CD4-positive, alpha-beta T cell treated with Interleukin-17A for 4 hours (primary cell): ENCODE data around the gene RMRP.

ENCODE experiments used
- DNase-seq: peaks from one replicate; pipeline ENCODE4 v3.0.0-alpha.2; 2020; ENCODE audit warnings: mixed read lengths

Gene RMRP

DNA sequence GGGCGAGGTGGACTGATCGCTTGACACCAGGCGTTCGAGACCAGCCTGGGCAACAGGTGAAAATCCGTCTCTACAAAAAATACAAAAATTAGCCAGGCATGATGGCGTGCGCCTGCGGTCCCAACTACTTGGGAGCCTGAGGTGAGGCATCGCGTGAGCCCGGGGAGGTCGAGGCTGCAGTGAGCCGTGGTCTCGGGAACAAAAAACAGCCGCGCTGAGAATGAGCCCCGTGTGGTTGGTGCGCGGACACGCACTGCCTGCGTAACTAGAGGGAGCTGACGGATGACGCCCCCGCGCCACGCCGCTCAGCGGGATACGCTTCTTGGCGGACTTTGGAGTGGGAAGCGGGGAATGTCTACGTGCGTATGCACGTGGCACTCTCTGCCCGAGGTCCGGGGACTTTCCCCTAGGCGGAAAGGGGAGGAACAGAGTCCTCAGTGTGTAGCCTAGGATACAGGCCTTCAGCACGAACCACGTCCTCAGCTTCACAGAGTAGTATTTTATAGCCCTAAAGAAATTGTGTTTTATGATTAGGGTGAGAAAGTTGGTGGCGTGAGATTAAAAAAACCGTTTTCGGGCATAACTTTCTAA lies at the start of gene RMRP:
Gene RMRP, minus strand, starts transcription at position 474 of the 591 bp plus-strand sequence.
- DNase-seq: peak; percentile 85

DNA sequence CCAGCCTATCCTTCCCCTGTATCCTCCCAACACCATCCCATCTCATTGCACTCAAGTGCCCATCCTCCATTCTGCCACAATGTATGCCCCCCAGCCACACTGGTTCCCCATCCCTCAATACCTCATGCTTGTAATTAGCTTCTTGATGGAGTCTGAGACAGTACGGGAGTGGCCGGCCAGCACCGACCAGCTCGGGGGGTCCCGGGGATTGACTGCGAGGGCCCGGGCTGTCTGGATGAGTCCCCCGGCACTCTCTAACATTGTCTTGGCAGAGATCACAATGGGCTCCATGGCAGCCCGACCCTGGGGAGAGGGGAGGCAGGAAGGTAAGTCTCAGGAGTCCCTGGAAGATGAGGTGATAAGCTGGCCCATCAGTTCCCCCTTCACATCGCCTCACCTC lies 49.1 kb upstream of the RMRP start:
- no peak for DNase-seq

DNA sequence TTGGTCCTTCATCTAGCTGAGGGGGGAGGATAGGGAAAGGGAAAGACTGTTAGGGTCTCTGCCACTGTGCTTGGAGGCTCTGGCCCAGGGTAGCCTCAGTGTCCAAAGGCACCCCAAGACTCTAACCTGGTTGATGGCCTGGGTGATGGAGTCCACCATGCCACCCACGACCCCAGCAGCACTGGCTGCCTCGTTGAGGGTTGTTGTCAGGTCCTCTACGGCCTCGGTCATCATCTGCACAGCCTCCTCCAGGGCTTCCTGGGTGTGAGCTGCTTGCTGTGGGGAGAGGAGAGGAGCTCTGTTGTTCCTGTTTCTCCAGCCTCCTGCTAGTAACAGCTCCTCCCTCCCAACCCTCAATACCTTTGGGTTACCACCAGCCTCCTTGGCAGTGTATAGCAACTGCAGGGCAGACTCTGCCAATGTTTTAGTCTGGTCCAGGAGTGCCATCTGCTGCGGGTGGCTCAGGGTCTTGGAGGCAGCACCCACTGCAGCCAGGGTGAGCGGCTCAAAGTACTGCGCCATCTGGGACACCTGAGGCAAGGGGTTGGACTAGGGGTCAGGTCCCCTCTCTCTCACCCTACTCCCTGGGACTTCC lies 48.1 kb upstream of the RMRP start:
- DNase-seq: no peak

DNA sequence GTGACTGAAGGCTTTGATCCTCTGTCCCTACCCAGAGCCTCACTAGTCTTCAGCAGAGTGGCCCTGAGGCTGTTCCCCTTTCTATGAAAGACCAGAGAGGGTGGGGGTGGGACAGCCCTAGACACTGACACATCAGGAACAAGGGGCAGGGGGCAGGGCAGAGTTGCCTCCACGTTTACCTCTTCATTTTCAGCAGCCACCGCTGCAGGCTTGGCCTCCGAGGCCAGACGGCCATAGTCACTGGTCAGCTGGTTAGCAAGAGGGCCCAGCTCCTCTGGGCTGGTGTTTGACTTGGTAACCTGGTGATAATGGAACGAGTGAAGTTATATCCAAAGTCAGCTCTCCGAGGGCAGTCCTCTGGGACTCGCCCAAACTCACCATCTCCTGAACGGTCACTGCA lies 47.6 kb upstream of the RMRP start:
- DNase-seq: no peak

DNA sequence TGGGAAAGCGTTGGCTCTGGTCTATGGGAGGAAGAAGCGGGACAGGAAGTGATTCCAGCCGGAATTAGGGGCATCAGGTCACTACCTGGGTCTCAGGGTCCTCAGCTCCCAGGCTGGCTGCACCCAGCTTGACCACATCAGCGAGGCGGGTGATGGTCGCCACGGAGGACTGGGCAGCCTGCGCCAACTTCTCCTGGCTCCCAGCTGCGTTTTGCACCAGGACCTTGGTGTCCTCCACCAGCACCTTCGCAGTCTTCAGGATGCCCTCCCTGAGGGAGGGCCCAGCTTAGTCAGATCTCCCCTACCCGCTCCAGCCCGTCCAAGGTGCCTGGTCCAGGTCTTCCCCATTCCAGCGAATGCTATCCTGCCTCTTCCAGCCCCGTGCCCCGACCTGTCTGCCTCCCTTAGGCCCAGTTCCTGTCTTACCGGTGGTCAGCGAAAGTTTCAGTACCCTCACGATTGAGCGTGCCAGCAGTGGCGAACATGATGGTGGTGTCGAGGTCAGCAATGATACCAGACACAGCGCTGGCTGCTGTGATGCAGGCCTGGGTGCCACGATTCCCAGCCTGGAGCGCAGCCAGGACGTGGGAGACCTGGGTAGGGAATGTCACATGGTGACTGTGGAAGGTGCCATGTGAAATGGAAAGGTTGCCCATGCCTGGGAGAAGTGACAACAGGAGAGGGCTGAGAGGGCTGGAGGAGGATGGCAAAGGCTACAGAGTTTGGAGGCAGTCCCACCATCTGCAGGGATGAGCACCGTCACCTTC lies 46.3 kb upstream of the RMRP start:
- DNase-seq: no peak

DNA sequence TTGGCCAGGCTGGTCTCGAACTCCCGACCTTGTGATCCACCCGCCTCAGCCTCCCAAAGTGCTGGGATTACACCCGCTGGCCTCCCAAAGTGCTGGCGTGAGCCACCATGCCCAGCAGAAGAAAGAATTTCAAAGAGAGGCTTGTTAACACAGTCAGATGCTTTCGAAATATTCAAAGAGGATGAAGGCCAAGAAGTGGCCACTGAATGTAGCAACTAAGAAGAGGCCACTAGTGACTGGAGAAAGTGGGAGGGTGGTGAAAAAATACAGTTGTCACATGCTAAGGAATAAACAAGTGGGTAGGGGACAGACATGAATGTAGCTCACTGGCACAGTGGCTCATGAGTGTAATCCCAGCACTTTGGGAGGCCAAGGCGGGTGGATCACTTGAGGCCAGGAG lies 44.9 kb upstream of the RMRP start:
- DNase-seq: no peak

DNA sequence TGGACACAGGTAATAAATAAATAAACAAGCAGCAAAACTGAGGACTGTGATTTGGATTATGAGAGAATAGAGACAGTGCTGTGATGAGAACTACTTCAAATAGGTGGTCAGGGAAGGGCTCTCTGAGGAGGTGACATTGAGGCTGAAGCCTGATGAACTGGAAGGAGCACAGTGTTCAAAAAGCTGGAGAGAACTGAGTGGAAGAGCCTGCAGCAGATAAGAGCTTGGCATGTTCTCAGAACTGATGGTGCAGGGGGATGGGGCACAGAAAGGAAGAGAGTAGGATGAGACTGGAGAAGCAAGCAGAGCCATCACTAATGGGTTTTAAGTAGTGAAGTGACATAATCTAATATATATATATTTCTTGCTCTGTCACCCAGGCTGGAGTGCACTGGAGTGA lies 43.1 kb upstream of the RMRP start:
- no peak for DNase-seq

DNA sequence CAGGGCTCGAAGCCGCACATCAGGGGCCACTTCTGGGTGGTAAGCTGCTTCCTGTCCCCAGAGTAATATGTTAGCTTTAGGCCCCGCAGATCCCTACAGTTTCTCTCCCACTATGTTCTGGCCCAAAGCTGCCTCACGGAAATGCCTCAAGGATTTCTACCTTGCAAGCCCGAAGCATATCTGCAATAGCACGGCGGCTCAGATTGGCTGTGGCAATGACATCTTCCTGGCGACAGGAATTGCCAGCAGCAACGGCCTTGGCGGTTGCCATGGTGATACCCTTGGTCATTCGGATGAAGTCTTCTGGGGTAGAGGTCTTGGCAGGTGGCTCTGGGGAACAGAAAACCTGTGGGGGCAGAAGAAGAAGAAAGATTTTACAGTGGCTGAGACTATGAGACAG lies 42.2 kb upstream of the RMRP start:
- DNase-seq: no peak

DNA sequence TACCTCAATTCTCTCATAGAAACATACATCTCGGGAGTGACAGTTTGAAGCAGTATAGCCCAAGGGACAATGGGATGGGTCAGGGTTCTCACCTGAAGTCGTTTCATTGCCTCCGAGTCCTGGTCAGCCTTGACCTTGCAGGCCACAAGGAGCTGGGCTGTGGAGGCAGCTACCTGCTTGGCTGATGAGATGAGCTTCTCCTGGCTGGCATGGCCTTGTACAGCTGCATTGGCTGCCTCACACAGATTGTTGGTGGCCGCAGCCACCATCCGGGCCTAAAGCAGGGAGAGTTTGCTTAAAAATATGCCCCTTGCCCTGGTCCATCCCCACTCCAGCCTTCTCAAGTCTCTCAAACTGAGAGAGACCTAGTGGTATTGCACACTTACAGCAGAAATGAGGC lies 40.4 kb upstream of the RMRP start:
- DNase-seq: no peak

DNA sequence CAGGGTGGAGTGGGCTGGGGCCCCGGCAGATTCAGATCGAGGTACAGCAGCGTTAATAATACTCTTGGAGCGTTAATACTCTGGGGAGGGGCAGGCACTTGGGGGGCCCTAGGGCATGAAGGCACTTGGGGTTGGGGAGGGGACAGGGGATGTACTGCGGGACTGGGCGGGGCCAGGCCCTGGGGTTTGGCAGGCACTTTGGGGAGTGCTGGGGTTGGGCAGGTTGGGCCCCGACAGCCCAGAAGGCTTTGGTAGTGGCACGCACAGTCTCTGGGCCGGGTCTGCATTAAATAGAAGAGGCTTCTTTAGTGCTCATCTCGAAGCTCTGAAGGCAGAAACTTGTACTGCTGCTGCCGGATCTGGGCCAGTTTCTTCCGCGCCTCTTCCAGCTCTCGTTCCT lies 39.7 kb upstream of the RMRP start:
- DNase-seq: no peak

DNA sequence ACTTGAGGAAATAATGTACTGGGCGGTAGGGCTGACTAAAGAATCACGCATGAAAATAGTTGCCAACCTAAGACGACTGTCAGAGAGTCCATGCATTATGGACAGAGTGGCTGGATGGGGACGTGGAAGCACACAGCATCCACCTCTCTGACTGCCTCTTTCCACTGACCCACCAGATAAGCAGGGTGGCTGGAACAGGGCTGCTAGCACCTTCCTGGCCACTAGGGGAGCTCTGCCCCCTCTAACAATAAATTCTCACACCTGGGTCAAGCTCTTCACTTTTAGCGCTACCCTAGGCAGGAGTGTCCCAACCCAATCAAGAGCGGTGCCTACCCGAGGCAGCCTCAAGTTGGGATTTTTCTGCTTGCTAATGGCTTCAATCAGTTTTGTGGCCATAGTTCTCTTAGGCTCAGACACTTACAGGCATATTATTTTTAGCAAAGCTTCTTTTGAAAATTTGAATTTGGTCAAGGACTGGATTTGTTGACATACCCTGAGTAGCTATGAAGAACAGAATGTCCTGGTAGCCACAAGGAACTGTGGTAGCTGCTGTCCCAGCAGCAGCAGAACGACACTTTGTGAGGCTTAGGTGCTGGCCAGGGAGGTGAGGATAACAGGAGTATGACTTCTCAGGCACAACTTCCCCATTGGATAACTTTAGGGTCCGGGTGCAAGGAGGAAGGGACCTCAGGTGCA lies 38.8 kb upstream of the RMRP start:
- peak; percentile 71 for DNase-seq

DNA sequence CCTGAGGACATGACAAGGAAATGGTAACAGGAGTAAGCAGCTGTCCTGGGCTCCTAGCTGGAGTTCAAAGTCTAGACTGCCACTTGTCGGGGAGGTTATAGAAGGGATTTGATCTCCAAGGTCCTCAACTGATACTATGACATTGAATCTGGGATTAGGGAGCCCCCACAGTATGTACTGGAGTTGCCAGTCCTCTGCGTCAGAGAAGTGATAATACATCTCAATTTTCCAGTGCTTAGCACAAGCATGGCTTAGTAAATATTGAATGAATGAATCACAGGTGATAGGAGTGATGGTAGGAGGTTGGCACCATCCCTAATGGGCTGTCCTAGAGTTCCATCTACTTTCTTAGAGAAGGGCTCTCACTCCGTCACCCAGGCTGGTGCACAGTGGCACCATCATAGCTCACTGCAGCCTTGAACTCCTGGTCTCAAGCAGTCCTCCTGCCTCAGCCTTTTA lies 38.2 kb upstream of the RMRP start:
- no peak for DNase-seq

DNA sequence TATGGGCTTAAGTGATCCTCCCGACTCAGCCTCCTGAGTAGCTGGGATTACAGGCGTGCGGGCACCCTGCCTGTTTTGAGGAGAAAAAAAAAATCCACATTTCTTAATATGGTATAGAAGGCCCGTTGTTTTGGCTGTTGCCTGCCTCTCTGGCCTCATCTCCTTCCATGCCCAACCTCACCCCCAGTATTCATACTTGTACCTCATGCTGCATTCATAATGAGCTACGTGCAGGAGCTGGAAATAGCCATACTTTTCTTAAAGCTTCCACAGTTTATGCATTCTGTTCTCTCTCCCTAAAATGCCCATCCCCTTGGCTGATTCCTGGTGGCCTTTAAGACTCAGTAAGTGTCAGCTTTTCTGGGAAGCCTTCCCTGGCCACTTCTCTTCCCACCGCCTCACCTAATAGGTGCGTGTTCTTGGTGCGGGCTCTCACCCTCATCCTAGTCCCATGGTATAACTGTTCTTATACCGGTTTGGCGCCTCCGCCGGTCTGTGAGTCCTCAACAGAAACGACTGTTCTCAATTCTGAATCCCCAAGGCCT lies 34.0 kb upstream of the RMRP start:
- no peak for DNase-seq

DNA sequence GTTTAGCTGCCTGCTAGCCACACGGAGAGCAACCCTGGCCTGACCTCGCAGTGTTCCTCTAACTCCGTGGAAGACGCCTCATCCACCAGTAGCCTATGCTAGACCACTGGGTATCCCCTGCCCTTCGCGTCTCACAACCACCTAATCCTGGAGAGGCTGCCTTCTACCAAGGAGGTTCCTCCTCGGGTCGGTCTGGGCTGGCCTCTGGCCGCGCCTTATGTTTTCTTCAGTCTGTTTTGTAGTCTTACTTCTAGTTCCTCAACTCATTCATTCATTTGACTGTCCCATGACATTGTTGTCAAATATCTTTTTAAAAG lies 33.5 kb upstream of the RMRP start:
- no peak for DNase-seq

DNA sequence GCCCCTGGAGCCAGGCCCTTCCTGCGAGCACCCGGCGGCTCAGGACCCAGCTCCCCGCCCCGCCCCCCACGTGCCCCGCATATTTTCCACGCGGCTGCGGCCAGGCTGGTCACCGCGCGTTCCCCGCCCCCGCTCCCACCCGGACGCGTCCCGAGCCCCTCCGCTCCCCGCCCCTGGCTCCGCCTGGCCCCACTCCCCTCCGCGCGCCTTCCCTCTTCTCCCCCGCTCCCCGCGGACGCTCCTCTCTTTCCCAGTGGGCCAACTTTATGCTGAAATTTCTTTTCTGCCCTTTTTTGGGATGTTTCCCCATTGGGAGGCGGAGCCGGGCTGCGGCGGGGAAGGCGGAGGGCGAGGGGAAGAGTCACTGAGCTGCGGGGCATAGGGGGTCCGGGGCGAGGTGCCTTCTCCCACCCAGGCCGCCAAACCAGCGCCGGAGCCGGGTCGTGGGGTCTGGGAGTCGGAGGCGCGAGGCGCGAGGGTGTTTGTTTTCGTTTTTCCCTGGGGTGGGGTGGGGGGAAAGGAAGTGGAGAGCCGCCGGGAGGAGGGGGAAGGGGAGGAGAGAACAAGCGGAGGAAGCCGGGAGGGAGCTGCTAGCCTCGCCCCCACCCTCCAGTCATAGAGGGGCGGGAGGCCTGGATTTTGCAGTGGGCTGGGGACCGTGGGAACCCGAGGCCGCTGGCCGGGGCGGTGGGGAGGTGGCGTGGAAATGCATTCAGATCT lies 33.0 kb upstream of the RMRP start:
- DNase-seq: peak; percentile 62

DNA sequence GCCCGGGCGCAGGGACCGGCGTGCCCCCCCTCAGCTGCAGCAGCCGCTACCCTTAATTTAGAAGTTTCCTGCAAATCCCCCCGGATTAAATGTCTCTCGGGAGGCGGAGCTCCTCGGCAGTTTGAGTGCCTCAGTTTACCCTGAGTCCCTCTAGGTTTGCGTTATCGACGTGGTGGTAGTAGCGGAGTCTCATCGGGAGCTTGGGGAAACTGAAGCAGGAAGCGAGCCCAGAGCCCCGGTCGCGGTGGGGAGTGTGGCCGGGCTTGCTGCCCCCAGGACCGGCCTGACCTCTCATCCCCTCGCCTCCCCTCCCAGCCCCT lies 32.4 kb upstream of the RMRP start:
- DNase-seq: no peak

DNA sequence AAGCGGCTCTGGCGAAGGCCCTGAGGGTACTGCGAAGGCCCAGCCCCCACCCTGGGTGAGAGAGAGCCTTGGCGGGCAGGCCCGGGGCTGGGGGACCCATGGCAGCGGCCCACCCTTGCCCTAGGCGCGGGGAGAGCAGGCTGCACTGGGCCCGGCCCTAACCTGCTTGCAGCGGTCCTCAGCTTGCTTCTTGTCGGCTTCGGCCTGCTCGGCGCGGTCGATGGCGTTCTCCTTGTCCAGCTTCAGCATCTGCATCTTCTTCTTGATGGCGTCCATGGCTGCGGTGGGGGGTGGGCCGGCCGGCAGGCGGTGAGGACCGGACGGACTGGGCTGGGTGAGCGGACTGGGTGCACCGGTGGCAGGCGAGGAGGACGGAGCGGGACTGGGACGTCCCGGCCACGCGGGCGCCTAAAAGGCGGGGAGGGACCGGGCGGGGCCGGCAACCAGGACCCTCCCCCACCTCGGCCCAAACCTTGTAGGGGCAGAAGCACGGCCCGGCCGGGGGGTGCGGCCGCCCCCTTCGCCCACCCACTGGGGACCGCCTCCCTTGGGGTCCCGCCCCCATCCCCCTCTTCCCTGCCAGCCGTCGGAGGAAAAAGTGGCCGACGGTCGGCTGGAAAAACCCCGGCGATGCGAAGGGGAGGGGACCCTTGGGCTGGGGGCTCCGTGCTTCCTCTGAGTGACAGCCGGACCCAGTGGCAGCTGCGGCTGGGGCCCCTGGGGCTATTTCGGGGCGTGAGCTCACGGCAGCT lies 31.9 kb upstream of the RMRP start, which contains the start of gene TPM2:
Gene TPM2, minus strand, starts transcription at position 384 of the 752 bp plus-strand sequence. Its CDS starts 108 bp downstream, at position 276.
- no peak for DNase-seq

DNA sequence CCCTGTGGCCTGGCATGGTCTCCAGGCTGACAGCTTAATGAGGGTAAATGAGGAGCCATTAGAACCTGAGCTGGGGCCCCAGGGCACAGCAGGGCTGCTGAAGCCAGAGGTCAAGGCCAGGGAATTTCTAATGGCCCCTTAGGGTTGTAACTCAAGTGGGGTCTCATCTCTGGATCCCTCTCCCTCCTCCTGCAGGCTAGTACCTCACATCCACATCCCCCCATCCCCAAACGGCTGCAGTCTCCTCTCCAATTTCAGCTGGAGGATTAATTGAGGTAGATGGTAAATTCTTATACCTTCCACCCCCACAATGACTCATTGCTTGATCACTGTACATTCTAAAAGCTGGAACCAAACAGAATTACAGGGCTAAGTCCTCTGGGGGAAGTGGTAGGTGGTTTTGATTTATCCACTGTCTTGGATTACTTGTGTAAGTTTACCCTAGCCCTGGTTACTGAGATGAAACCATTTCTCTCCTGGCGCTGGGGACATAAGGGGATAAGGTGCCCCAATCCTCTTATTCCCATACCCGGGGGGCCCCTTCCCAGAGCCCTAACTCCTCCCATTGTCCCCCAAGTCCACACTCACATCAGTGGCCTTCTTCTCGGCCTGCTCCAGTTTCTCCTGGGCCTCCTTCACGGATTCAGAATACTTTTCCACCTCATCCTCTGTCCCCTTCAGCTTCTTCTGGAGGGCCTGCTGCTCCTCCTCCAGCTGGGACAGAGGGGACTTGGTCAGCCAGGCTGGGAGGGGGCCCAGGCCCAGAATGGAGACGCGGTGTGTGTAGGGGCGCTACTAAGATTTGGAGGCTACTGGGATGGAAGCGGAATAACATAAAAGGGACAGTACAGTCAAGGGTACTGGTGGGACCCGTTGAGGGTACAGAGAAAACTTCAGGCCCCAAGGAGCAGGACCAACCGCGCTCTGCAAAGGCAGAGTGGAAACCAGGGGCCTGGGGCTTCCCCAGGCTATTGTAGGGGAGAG lies 31.0 kb upstream of the RMRP start:
- no peak for DNase-seq

DNA sequence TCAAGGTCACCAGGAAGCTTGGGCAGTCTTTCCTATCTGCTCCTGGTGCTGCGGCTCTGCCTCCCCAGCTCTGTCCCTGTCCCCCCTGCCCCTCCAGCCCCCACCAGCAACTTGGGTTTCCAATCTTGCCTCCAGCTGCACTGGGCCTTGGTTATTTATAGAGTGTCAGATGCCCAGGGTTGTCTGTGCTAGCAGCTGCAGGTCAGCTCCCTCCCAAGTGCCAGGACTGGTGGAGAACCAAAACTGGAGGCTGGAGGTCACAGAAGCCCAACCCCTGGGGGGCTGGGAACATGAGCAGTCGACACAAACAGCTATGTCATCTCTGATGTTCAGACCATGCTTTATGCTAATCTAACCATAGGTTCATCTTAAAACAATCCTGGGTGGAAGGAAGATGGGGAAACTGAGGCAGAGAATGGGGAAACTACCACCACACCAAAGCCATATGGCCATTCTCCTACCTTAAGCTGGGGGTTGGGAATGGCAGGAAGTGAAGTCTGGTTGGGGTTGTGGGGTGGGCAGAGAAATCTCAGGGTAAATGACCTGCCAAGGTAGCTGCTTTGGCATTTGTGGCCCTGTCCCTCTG lies 30.2 kb upstream of the RMRP start:
- DNase-seq: no peak

DNA sequence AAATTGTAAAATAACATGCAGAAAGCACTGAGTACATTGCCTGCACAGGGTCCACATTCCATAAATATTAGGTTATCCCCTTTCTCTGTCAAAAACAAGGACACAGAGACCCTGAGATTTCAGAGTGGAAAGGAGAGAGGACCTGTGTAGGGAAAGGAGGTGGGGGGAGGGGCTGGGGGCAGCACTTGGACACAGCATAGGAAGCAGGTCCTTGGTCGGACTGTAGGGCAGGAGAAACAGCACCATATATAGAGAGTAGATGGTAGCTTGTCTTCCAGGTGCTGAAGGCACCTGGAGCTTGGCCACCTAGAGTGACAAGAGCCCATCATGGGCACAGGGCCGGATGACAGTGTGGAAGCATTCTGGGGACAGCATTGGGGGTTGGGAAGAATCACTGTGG lies 29.5 kb upstream of the RMRP start:
- no peak for DNase-seq
